ENCODE data around the gene ATG3. TPM values are rescaled to one million over a fixed set of nuclear protein-coding genes. Genes with fewer than 3 reads are reported as not detected.

Gene ATG3
- total RNA-seq, 1 experiment from 2014 or later = 52.3 TPM

DNA sequence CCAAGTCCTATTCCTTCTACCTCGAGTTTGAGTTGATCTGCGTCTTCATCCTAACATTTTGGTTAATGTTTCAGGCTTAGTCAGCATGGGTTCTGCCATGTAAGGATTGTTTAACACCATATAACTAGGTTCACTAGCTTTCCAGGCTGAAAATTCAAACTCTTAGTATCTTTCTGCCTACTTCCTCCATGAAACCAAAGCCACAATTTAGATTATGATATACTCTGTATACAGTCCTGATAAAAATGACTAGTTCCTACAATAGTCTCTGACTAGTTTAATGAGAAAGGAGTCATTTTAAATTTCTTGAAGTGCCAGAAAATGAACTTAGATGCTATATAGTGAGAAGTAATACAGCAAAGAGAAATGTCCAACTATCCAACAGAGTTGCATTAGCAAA is 55.9 kb downstream of the ATG3 start:
- TF ChIP-seq, protein P1, sequence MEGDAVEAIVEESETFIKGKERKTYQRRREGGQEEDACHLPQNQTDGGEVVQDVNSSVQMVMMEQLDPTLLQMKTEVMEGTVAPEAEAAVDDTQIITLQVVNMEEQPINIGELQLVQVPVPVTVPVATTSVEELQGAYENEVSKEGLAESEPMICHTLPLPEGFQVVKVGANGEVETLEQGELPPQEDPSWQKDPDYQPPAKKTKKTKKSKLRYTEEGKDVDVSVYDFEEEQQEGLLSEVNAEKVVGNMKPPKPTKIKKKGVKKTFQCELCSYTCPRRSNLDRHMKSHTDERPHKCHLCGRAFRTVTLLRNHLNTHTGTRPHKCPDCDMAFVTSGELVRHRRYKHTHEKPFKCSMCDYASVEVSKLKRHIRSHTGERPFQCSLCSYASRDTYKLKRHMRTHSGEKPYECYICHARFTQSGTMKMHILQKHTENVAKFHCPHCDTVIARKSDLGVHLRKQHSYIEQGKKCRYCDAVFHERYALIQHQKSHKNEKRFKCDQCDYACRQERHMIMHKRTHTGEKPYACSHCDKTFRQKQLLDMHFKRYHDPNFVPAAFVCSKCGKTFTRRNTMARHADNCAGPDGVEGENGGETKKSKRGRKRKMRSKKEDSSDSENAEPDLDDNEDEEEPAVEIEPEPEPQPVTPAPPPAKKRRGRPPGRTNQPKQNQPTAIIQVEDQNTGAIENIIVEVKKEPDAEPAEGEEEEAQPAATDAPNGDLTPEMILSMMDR (IDR thresholded peaks at IDR 0.05; ENCODE audit: insufficient read depth in 1 of 2, low read depth in 1 of 2, low read length in 1 of 2, severe bottlenecking in 1 of 2, unreplicated experiment in 1 of 2) = no peak
- Mint-ChIP-seq H3K36me3 (ENCODE audit: insufficient read depth, unreplicated experiment) (no peaks in the 10 kb centered on the region), H3K4me3 (ENCODE audit: unreplicated experiment) (no peak overlapping the region), H3K4me1 (ENCODE audit: low read depth, unreplicated experiment) (no peaks in the 10 kb centered on the region), H3K9me3 (ENCODE audit: unreplicated experiment) (peaks cover 12% of the 10 kb centered on the region), H3K27ac (ENCODE audit: unreplicated experiment) (no peak overlapping the region), H3K27me3 (ENCODE audit: insufficient read depth, unreplicated experiment) (no peaks in the 10 kb centered on the region)
- no TSS peak for BruUV-seq (replicated peaks)
- ChIA-PET POLR2A (no interaction called here), CTCF (no interaction called here)
- no peaks in the 10 kb centered on the region for H3K36me3 ChIP-seq (ENCODE audit: control insufficient read depth, insufficient read depth, low read length)
- H3K4me3 ChIP-seq (ENCODE audit: low read depth, low read length) = no peak overlapping the region
- no peaks in the 10 kb centered on the region for H3K9me3 ChIP-seq
- intact Hi-C loops (cut with micrococcal nuclease; ENCODE audit: unreplicated experiment) = no loop called here
- H3K4me1 ChIP-seq = no peaks in the 10 kb centered on the region
- no peaks in the 10 kb centered on the region for H3K27me3 ChIP-seq (replicated peaks; ENCODE audit: control insufficient read depth, insufficient read depth, low read length)
- no peak for DNase-seq

DNA sequence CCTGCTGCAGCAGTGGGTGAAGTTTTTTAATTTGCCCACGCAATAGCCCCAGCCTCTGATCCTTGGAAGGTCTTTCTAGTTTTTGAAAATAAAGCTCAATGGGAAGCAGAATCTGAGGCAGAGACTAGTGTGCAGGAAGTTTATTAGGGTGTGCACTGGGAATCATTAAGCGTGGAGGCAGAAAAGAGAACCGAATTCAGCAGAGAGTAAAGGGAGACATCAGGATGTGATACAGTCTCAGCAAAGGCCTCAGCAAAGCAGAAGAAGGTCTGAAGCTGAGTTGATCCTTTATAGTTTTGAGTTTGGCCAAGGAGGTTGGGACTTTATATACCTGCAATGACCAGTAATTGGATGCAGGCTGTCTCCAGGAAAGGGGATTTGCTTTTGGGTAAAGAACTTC is 57.6 kb downstream of the ATG3 start:
- ChIA-PET CTCF (no interaction called here), POLR2A (no interaction called here)
- no peaks in the 10 kb centered on the region for H3K27me3 ChIP-seq (replicated peaks; ENCODE audit: control insufficient read depth, insufficient read depth, low read length)
- H3K36me3 ChIP-seq (ENCODE audit: control insufficient read depth, insufficient read depth, low read length) = no peaks in the 10 kb centered on the region
- Mint-ChIP-seq H3K36me3 (ENCODE audit: insufficient read depth, unreplicated experiment) (no peaks in the 10 kb centered on the region), H3K9me3 (ENCODE audit: unreplicated experiment) (peaks cover 10% of the 10 kb centered on the region), H3K4me1 (ENCODE audit: low read depth, unreplicated experiment) (no peaks in the 10 kb centered on the region), H3K27me3 (ENCODE audit: insufficient read depth, unreplicated experiment) (no peaks in the 10 kb centered on the region), H3K4me3 (ENCODE audit: unreplicated experiment) (no peak overlapping the region), H3K27ac (ENCODE audit: unreplicated experiment) (no peak overlapping the region)
- no peak for DNase-seq
- H3K4me3 ChIP-seq (ENCODE audit: low read depth, low read length) = no peak overlapping the region
- H3K9me3 ChIP-seq = no peaks in the 10 kb centered on the region
- intact Hi-C loops (cut with micrococcal nuclease; ENCODE audit: unreplicated experiment) = no loop called here
- no peaks in the 10 kb centered on the region for H3K4me1 ChIP-seq
- TF ChIP-seq, protein P1 (IDR thresholded peaks at IDR 0.05; ENCODE audit: insufficient read depth in 1 of 2, low read depth in 1 of 2, low read length in 1 of 2, severe bottlenecking in 1 of 2, unreplicated experiment in 1 of 2) = no peak
- BruUV-seq (replicated peaks) = no TSS peak

DNA sequence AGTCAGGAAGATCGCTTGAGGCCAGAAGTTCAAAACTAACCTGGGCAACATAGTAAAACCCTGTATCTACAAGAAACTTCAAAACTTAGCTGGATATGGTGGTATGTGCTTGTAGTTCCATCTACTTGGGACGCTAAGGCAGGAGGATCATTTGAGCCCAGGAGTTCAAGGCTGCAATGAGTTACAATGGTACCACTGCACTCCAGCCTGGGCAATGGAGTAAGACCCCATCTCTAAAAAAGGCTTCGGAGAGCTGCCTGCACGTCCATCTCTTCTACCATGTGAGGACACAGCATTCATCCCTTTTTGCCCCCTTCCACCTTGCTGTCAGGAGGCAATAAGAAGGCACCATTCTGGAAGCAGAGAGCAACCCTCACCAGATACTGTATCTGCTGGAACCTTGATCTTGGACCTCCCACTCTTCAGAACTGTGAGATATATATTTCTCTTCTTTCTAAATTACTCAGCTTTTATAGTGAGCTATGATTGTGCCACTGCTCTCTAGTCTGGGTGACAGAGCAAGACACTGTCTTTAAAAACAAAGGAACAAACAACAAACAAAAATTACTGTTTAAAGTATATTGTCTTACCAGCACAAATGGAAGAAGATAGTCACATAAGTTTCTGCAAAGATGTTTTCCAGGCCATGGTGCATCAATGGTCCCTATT is 58.3 kb downstream of the ATG3 start:
- H3K4me3 Mint-ChIP-seq (ENCODE audit: unreplicated experiment) = no peak overlapping the region
- H3K27me3 Mint-ChIP-seq (ENCODE audit: insufficient read depth, unreplicated experiment) = no peaks in the 10 kb centered on the region
- POLR2A ChIA-PET = no interaction called here
- no peak overlapping the region for H3K27ac Mint-ChIP-seq (ENCODE audit: unreplicated experiment)
- Histone ChIP-seq H3K36me3 (ENCODE audit: control insufficient read depth, insufficient read depth, low read length) (no peaks in the 10 kb centered on the region), H3K9me3 (no peaks in the 10 kb centered on the region), H3K27me3 (replicated peaks; ENCODE audit: control insufficient read depth, insufficient read depth, low read length) (no peaks in the 10 kb centered on the region), H3K4me1 (no peaks in the 10 kb centered on the region), H3K4me3 (ENCODE audit: low read depth, low read length) (no peak overlapping the region)
- no peaks in the 10 kb centered on the region for H3K36me3 Mint-ChIP-seq (ENCODE audit: insufficient read depth, unreplicated experiment)
- intact Hi-C loops (cut with micrococcal nuclease; ENCODE audit: unreplicated experiment) = no loop called here
- TF ChIP-seq, protein P1 (IDR thresholded peaks at IDR 0.05; ENCODE audit: insufficient read depth in 1 of 2, low read depth in 1 of 2, low read length in 1 of 2, severe bottlenecking in 1 of 2, unreplicated experiment in 1 of 2) = no peak
- H3K9me3 Mint-ChIP-seq (ENCODE audit: unreplicated experiment) = peaks cover 3% of the 10 kb centered on the region
- no TSS peak for BruUV-seq (replicated peaks)
- CTCF ChIA-PET = no interaction called here
- DNase-seq = no peak
- H3K4me1 Mint-ChIP-seq (ENCODE audit: low read depth, unreplicated experiment) = no peaks in the 10 kb centered on the region

All from Caco-2 (cell line).